Measurements from ENCODE around the gene BPTF.
"Not testable (repeated sequence)": the region's sequence is repeated elsewhere in the genome, so short reads cannot be mapped to it uniquely, and the experiment has no call there.

The BPTF gene

GRCh38 chr17:67854378-67854777 lies 29.1 kb downstream of the BPTF start (continued):
- no peak for TF ChIP-seq ZNF26 (tag by site-specific recombination; IDR thresholded peaks at IDR 0.05)

- Histone ChIP-seq H3K36me3 (ENCODE audit: control insufficient read depth in 2 of 2, insufficient read depth in 1 of 2, low read length in 2 of 2) (peaks cover 4 to 20% of the 10 kb centered on the region in 2 experiments), H3K27ac (ENCODE audit: extremely low read depth, low read depth, low read length) (no peak overlapping the region), H3K9me3 (ENCODE audit: control insufficient read depth, insufficient read depth, low read depth, low read length) (no peaks in the 10 kb centered on the region), H3K4me1 (ENCODE audit: control insufficient read depth, insufficient read depth, low read length) (peaks cover 8% of the 10 kb centered on the region), H3K4me3 (ENCODE audit: low read depth, low read length) (no peak overlapping the region)
- ChIA-PET CTCF (interaction anchor here (0.5 to 1.1 kb wide), 2 partner anchors 87 to 253 kb away, joined by 3 to 4 read pairs; no protein-coding TSS in a partner anchor), POLR2A (no interaction called here)
- TF ChIP-seq PRDM1 (tag by site-specific recombination; IDR thresholded peaks at IDR 0.05) (0 out of 2 replicates have a peak, but pooled peaks have one; percentile 18), AEBP2 (tag by site-specific recombination; IDR thresholded peaks at IDR 0.05; ENCODE audit: borderline replicate concordance) (no peak), ZNF677 (tag by site-specific recombination; IDR thresholded peaks at IDR 0.05) (0 out of 2 replicates have a peak, but pooled peaks have one; percentile 47)
Measured at GRCh38 chr17:67855504-67856324, 30.4 kb downstream of the BPTF start.

- peaks cover 4 to 20% of the 10 kb centered on the region in 2 experiments for H3K36me3 ChIP-seq (ENCODE audit: control insufficient read depth in 2 of 2, insufficient read depth in 1 of 2, low read length in 2 of 2)
- H3K4me1 ChIP-seq (ENCODE audit: control insufficient read depth, insufficient read depth, low read length); H3K27ac ChIP-seq (ENCODE audit: extremely low read depth, low read depth, low read length); H3K9me3 ChIP-seq (ENCODE audit: control insufficient read depth, insufficient read depth, low read depth, low read length); H3K4me3 ChIP-seq (ENCODE audit: low read depth, low read length); POLR2A ChIA-PET: not testable (repeated sequence)
- CTCF ChIA-PET, result interaction anchor here (1.1 kb wide), 1 partner anchor 86 kb away, joined by 4 read pairs; no protein-coding TSS in a partner anchor
Measured at GRCh38 chr17:67856402-67856801, 31.1 kb downstream of the BPTF start.

GRCh38 chr17:67862614-67863217 lies 37.4 kb downstream of the BPTF start:
- TF ChIP-seq ZNF707 (tag by site-specific recombination; IDR thresholded peaks at IDR 0.05) (peak; percentile 90), ZBTB44 (tag by site-specific recombination; IDR thresholded peaks at IDR 0.05) (no peak)
- peaks cover 11% of the 10 kb centered on the region for H3K4me1 ChIP-seq (ENCODE audit: control insufficient read depth, insufficient read depth, low read length)
- CTCF ChIA-PET, result interaction anchor here (0.6 to 0.7 kb wide), 3 partner anchors 38 to 1861 kb away, joined by 3 to 4 read pairs (median 3); no protein-coding TSS in a partner anchor
- POLR2A ChIA-PET, result interaction anchor here (0.6 kb wide), 1 partner anchor 20 kb away, joined by 3 read pairs; no protein-coding TSS in a partner anchor
- no peak overlapping the region for H3K27ac ChIP-seq (ENCODE audit: extremely low read depth, low read depth, low read length)
- H3K4me3 ChIP-seq (ENCODE audit: low read depth, low read length), result no peak overlapping the region
- H3K36me3 ChIP-seq (ENCODE audit: control insufficient read depth in 2 of 2, insufficient read depth in 1 of 2, low read length in 2 of 2), result peaks cover 4 to 7% of the 10 kb centered on the region in 2 experiments; a peak in 2 of 3 replicates
- no peaks in the 10 kb centered on the region for H3K9me3 ChIP-seq (ENCODE audit: control insufficient read depth, insufficient read depth, low read depth, low read length)

- Histone ChIP-seq H3K4me1 (ENCODE audit: control insufficient read depth, insufficient read depth, low read length) (peaks cover 12% of the 10 kb centered on the region), H3K36me3 (ENCODE audit: control insufficient read depth in 2 of 2, insufficient read depth in 1 of 2, low read length in 2 of 2) (peaks cover 4 to 7% of the 10 kb centered on the region in 2 experiments; a peak in 2 of 3 replicates), H3K4me3 (ENCODE audit: low read depth, low read length) (no peak overlapping the region), H3K27ac (ENCODE audit: extremely low read depth, low read depth, low read length) (no peak overlapping the region), H3K9me3 (ENCODE audit: control insufficient read depth, insufficient read depth, low read depth, low read length) (no peaks in the 10 kb centered on the region)
- POLR2A ChIA-PET, result no interaction called here
- CTCF ChIA-PET, result no interaction called here
- no peak for TF ChIP-seq ZNF76 (tag by site-specific recombination; IDR thresholded peaks at IDR 0.05; ENCODE audit: borderline replicate concordance, low read depth)
- no peak for TF ChIP-seq ATF2 (tag by site-specific recombination; IDR thresholded peaks at IDR 0.05; ENCODE audit: low read depth)
- no peak for TF ChIP-seq ZNF677 (tag by site-specific recombination; IDR thresholded peaks at IDR 0.05)
- peak; percentile 55 for TF ChIP-seq PRDM1 (tag by site-specific recombination; IDR thresholded peaks at IDR 0.05)
Measured at GRCh38 chr17:67863624-67864247, 38.4 kb downstream of the BPTF start.
